ENCODE measurements around the gene UBE2E2. TPM values are rescaled to one million over a fixed set of nuclear protein-coding genes. Genes with fewer than 3 reads are reported as not detected.

Gene UBE2E2
- total RNA-seq, 1 donor from 2014 or later, result 2.0 TPM

GRCh38 chr3:23275061-23275460, 71.9 kb downstream of the UBE2E2 start:
- intact Hi-C loops (cut with micrococcal nuclease), result no loop called here

DNA sequence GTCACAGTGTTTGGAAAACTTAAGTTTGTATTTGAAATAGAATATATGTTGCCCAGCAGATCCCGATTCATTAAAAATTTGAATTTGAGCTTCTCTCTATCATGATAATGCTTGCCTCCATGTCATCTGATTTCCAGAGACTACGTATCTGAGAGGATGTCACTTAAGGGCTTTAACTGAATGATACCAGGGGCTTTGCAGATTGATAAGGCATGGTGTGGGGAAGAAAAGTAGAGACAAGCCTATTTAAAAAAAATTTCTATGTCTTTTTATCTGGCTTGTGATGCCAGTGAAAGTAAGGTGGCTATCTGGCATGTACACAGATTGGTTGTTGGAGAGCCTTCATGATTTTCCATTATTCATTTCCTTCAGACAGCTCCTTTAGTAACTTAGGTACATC, 72.7 kb downstream of the UBE2E2 start:
- intact Hi-C loops (cut with micrococcal nuclease), result no loop called here

DNA sequence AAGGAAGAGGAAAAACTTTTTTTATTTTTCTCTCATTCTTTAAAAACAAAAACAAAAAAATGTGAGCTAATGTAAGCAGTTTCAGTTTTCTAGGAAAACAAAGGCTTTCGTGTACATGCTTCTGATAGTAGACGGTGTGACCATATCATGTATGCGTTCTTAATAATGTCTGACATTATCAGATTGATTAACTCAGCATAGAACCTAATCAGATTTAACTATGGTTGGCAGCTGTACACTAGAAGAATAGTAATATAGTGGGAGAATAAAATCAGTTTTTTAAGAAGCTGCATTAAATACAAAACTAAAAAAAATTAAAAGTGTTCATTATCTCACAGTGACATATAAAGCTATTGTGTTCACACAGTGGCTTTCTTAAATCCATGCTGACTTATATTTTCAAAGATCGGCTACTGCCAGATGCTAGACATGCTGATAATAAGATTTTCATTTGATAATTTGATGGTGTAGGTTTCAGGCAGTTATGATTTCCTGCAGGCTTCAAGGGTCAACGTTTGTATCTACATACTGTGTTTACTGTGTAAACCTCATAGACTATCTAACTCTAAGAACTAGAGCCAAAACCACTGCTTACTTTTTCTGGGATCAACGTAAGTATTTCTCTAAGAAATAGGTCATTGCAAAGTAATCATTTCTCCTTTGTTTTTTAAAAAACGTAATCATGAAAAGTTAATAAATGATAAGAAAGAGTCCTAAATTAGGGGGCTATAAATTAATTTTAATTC, 74.0 kb downstream of the UBE2E2 start:
- intact Hi-C loops (cut with micrococcal nuclease), result no loop called here

DNA sequence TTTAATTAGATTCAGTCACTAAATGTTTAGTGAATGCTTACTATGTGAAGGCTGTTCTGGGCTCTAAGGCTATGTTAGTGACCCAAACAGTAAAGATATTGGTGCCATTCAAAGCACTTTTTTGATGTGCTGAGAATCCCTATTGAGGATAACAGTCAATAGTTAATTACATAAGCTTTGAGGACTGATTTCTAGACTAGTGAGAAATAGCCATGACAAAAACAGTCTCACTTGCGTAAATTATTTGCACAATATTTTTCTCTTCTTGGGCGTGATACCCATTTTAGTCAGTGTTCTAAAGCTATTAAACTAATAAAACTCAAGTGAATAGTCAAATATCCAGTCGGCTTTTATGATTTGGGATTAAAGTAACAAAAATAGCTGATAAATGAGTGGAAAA, 74.6 kb downstream of the UBE2E2 start:
- intact Hi-C loops (cut with micrococcal nuclease), result no loop called here

- intact Hi-C loops (cut with micrococcal nuclease), result no loop called here
Measured at GRCh38 chr3:23283625-23284024, 80.5 kb downstream of the UBE2E2 start.

DNA sequence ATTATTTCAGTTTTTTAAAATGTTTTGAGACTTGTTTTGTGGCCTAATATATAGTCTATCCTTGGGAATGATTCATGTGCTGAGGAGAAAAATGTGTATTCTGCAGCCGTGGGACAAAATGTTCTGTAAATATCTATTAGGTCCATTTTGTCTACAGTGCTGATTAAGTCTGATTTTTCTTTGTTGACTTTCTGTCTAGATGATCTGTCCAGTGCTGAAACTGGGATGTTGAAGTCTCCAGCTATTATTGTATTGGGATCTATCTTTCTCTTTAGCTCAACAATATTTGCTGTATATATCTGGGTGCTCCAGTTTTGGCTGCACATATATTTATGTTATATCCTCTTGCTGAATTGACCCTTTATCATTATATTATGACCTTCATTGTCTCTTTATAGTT, 85.2 kb downstream of the UBE2E2 start:
- intact Hi-C loops (cut with micrococcal nuclease), result no loop called here

GRCh38 chr3:23288715-23289114, 85.6 kb downstream of the UBE2E2 start:
- intact Hi-C loops (cut with micrococcal nuclease), result no loop called here

GRCh38 chr3:23292432-23292831, 89.3 kb downstream of the UBE2E2 start:
- intact Hi-C loops (cut with micrococcal nuclease), result no loop called here

DNA sequence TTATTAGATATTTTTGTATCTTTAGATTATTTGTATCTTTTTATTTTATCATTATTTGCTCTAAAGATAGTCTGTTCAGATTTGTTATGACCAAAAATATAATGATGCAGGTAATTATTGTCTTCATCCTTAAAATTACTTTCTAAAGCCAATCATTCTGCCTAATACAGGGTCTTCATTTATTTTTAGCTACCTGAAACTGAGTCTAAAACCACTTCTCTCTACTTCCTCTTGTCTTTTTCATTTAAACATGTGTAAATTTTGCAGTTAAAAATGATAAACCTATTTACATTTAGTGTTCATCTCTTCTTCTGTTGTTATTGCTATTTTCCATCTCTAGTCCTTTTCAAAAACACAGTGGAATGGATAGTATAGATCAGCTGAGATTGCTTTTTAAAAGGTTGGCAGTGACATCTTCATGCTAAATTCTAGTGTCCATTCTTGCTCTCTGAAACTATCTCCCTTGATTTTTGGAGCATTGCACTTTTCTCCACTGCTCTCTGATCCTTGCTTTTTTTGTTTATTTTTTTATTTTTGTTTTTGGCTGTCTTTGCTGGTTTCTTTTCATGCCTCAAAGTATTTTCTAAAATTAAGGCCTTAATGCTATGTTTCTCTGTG, 91.8 kb downstream of the UBE2E2 start:
- intact Hi-C loops (cut with micrococcal nuclease), result no loop called here

DNA sequence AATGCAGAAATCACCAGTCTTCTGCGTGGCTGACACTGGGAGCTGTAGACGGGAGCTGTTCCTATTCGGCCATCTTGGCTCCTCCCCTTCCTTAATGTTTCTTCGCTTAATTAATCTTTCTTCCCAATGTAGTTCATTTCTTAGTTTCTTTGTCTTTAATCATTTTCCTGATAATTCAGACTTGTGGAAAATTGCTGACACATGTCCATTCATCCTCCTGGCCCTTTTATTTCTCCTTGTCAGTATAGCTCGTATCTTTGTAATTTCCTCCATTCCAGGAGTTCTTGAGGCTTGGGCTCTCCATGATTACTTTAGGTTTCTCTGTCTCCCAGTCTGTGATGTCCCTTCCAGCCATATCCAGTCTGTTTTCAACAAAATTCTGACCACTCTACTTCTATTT, 98.7 kb downstream of the UBE2E2 start:
- intact Hi-C loops (cut with micrococcal nuclease), result no loop called here

DNA sequence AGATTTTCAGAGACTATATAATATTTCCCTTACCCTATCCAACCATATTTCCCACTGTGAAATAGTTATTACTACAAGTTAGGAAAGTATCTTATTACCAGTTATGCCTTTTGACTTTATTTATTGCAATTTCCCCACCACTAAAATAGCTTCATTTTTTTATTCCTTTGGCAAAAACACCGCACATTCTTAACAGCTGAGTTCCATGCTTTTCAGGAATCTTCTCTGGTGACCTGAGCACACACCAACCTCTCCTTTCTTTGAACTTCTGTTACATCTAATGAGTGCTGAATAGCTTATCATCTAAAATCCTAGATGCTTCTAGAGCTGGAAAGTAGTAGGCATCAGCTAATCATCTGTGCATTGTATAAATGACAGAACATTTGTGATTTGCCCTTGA, 99.1 kb downstream of the UBE2E2 start:
- intact Hi-C loops (cut with micrococcal nuclease), result no loop called here

- intact Hi-C loops (cut with micrococcal nuclease), result no loop called here
Measured at GRCh38 chr3:23303601-23304217, 100.6 kb downstream of the UBE2E2 start.

DNA sequence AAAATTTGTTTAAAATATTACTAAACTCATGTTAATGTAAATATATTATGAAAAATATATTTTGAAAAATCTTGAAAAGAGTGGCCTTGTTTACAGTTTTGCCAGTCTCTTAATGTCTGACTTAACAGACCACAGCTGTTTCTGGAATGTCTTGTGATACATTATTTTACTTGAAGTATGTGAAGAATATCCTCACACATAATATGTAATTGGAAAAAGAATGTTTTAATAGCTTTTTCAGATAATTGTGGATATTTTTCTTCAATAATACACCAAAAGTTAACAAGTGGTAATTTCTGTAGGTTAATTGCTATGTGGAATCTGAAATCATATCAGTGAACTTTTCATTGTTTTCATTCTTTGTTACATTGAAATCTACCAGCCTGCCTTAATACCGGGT, 101.3 kb downstream of the UBE2E2 start:
- intact Hi-C loops (cut with micrococcal nuclease), result no loop called here

- intact Hi-C loops (cut with micrococcal nuclease), result no loop called here
Measured at GRCh38 chr3:23308986-23309625, 106.0 kb downstream of the UBE2E2 start.

GRCh38 chr3:23312866-23313265, 109.7 kb downstream of the UBE2E2 start:
- intact Hi-C loops (cut with micrococcal nuclease), result no loop called here

- intact Hi-C loops (cut with micrococcal nuclease), result no loop called here
Measured at GRCh38 chr3:23314981-23315762, 112.0 kb downstream of the UBE2E2 start.

DNA sequence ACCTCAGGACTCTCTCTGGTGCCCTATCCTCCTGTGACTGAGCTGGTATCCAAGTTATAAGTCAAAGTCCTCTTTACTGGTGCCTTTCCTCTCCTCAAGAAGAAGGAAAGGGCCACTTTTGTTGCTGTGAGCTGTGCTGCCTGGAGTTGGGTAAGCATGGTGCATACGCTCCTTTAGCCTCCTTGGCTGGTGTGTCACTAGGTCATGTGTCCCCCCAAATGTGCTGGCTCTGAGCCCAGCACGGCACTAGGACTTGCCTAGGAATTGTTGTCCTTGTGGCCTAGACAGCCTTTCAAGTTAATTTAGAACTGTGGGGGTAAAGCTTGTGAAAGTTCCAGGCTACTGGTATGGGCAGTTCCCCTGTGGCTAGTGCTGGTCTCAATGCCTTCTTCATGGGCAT, 113.8 kb downstream of the UBE2E2 start:
- intact Hi-C loops (cut with micrococcal nuclease), result no loop called here

DNA sequence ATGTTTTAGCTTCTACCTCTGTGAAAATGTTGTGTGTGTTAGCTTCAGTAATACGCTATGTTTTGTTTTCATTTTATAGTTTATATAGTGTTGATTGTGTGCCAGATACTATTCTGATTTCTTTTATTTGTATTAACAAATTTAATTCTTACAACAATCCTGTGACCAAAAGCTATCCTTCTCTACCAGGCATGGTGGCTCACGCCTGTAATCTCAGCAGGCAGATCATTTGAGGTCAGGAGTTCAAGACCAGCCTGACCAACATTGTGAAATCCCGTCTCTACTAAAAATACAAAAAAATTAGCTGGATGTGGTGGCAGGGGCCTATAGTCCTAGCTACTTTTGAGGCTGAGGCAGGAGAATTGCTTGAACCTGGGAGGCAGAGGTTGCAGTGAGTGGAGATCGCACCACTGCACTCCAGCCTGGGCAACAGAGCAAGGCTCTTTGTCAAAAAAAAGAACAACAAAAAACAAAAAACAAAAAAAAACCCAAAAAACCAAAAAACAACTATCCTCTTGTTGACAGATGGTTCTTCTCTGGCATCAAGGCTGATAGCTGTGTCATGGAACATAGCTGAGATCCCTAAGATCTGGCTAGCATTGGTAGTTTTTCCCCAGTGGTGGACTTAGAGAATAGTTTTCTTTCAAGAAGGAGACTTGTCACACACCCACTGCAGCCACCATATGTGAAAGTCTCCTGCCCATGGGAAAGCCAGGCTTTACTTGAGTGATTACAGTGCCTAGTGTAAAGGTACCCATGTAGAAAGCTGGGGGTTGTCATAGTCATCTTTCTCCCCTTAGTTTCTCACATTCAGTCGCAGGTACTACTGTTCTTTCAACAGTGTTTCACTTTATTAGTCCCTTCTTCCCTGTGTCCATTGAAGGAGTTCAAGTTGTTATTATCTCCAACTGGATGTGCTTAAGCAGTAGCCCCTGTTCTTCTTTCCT, 116.5 kb downstream of the UBE2E2 start:
- intact Hi-C loops (cut with micrococcal nuclease), result no loop called here

DNA sequence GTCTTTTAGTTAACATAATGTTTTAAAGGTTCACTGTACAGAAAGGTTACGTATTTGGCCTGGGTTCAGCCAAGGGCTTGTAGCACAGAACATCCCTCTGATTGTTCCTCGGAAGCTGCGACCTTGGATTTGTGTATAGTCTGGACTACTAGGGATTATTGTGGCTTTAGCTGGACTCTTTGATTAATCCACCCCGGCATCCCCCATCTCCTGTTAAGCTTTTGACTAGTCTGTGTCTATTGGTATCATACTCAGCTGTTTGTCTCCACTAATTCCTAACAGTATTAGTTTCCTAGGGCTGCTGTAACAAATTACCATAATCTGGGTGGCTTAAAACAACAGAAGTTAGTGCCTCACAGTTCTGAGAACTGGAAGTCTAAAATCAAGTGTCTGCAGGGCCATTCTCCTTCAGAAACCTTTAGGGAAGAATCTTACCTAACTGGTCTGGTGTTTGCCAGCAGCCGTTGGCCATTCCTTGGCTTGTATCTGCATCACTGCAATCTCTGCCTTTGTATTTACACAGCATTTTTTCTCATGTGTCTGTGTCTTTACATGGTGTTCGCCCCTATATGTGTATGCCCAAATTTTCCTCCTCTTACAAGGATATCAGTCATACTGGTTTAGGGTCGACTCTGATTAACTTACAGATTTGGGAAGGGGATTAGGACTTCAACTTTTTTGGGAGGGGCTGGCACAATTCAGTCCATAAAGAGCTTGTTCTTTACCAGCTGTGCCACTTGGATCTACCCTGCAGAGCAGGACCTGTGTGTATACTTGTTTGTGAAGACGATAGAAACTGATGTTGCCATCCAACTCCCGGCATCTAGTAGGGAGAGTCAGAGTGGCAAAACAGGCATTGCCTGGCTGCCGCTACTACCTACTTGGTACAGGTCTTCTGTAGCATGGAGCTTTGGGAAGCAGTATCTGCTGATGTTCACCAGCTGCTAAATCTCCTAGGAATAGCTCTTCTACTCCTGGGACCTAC, 117.8 kb downstream of the UBE2E2 start:
- intact Hi-C loops (cut with micrococcal nuclease), result no loop called here
